Jurkat, Clone E6-1 (cell line): ENCODE data around the gene CLDN22. TPM values are rescaled to one million over a fixed set of nuclear protein-coding genes. Genes with fewer than 3 reads are reported as not detected.

Experiments
- DNase-seq: peaks from one replicate; pipeline ENCODE4 v3.0.0-alpha.2; 2011; ENCODE audit warnings: low read depth, low spot score
- H3K4me3 ChIP-seq: 2 replicates; pipeline ENCODE4 v1.5.1; 2011; ENCODE audit warnings: mild to moderate bottlenecking, low read length, control low read depth, moderate library complexity
- polyA plus RNA-seq: library from polyadenylated mRNA; unstranded; fragments of >200 nt; gene quantifications from one replicate; pipeline ENCODE4 v1.2.1, GENCODE V29; 2012; ENCODE audit warnings: missing spikeins; ENCODE audit not compliant: insufficient read length, insufficient read depth

Gene CLDN22
- polyA plus RNA-seq: not detected

DNA sequence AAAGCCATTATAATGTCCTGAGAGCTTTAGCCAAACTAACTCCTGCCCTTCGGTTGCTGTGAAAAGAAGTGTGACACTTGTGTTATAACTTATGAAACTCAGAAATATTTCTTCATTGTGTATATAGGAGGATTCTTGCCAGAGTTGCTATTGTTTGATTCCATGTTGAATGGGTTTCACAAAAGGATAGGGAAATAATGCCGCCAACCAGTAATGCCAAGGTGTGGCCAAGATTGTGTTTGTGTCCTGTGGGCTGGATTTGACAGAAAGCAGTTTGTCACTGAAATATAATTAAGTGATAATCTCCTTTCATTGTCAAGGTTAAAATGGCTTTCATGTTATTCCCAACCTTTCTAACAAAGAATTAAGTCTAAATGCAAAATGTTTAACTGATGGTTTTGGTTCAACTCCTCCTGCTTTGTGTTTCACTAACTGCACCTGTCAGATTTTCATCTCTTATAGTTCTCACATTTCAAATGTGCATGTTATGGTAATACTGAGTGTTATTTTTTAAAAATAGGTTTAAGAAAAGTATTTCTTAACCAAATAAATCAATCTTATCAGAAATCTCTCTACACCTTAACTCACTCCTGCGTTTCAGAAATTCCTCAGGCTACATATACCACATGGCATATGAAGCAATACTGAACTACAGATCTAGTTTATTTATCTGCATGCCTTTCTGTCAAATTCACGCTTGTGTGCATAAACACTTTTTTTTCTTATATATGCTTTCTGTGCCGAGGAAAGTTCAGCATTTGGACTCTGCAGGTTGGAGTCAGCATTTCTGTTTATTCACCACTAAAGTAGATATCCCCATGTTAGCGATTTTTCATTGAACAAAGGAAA, at the start of gene CLDN22:
Gene CLDN22, minus strand, starts transcription at position 66 of the 849 bp plus-strand sequence. Its CDS starts 58 bp downstream, at position 8.
- no peak for DNase-seq
- H3K4me3 ChIP-seq: no peak within 1 kb of the TSS

DNA sequence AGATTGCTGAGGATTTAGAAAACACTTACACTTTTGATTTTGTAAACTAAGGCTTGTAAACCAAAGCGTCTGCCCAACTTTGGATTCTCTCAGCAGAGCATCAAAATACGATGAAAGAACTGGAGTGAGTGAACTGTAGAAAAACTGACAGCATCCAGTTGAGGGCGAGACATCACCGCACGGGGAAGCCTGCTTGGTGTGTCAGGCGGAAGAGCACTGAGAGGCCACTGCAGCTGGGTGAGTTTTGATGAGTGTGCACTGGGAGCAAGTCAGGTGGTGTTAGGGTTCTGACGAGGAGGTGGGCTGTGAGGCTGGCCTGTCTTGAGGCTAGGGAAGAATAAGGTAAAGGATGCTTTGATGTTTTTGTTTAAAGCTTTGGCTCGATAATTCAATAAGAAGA, 49.0 kb upstream of the CLDN22 start:
- no peak for DNase-seq
- no peak overlapping the region for H3K4me3 ChIP-seq

DNA sequence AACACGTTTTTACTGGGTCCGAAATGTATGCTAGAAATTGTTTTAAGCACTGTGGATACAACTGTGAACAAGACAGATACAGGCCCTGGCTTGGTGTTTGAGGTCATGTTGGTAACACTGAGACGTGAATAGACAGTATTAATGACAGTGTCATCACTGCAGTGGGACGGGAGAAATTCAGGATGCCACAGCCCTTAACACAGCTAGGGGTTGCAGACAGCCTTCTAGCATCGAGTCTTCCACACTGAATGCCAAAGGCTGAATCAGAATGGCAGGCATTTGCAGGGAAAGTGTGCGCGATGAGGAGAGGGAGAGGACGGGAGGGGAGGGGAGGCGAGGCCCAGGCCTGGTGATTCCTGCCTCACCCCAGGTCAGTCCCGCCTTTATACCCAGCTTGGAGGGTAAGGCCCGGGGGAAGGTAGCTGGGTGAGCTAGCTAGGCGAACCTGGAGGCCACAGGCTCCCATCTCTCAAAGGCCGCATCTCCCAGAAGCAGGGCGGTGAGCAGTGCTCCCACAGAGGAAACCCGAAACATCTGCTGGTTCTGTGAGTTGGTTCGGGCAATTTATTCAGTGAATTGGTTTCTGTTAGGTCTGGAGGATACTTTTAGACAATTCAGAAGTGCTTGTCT, 46.2 kb upstream of the CLDN22 start:
- no peak overlapping the region for H3K4me3 ChIP-seq
- DNase-seq: no peak

DNA sequence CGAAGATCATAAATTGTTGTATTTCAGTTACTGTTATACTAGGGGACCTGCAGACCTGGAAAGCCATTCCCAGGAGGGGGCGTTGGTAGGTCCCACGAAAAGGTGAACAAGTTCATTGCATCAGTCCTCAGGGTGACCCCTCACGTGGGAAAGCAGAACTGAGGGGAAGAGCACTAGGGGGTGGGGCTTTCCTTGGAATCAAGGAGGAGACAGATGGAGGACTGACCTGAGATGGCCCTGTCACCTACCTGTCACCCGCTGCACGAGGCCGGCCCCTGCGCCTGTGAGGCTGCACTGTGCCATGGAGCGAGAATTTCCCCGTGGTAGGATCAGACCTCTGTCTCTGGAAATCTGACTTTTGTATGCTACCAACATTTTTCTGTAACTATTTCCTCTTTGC, 43.9 kb upstream of the CLDN22 start:
- DNase-seq: no peak
- H3K4me3 ChIP-seq: no peak overlapping the region

DNA sequence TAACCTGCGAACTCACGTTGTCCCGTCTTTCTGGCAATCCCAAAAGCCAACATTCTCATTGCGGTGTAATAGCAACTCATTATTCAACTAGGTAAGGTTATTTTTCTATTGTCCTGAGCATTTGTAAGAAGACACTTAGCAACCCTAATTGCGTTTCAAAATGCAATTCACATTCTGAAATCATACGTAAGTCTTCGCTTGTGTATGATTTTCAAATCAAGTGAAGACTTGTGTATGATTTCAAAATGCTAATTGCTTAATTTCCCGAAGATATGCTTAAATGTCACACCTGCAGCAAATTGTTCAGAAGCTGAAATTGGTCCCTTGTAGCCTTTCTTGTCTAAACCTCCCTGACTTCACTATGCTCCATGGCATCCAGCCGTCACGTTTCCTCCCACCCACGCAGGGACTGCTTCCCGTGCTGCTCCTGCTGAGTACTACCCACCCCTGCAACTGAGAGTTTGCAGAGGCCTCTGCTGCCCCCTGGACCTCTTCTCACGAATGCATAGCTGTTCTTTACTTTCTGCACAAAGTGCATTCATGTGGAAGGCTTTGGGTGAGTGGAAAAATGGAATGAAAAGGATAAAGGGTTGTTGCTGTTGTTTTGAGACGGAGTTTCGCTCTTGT, 43.0 kb upstream of the CLDN22 start:
- no peak for DNase-seq
- H3K4me3 ChIP-seq: no peak overlapping the region

DNA sequence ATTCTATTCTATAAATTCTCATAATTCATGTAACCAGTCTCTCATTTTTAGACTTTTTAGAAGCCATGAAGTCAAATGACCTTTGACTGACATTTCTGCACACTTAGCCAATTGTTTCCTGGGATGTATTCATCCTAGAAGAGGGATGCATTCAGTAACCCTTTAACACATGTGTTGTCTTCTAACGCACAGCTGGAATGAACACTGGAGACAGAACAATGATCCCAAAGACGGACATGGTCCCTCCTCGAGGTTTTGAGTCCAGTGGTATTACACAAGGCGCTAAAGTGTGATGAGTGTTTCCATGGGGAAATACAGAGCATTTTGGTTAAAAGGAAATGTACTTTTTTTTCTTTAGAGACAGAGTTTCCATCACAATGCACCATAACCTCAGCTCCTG, 42.0 kb upstream of the CLDN22 start:
- DNase-seq: no peak

DNA sequence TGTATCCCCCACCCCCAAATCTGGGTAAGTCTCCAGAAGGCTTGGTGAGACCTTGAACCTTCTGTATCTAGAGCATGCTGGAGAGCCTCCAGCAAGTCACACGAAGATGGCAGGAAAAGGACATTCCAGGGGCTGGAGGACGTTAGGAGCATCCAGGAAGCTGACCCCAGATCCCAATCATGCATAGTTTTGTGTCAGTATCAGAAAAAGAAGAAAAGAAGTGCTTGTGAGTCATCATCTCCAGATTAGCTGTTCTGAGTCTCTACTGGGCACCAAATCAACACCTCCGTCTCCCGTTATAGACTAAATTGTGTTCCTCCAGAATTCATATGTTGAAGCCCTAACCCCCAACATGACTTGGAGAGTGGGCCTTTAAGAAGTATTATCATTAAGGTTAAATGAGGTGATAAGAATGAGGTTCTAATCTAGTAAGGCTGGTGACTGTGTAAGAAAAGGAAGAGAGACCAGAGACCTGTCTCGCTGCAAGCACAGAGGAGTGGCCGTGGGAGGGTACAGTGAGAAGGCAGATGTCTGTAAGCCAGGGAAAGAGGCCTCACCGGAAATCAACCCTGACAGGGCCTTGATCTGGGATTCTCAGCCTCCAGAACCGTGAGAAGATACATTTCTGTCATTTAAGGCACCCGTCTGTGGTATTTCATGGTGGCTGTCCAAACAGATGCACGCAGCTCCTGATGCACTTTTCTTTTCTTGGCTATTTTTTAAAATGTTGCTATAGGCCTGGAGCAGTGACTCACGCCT, 40.3 kb upstream of the CLDN22 start:
- no peak overlapping the region for H3K4me3 ChIP-seq
- no peak for DNase-seq

More for the DNA sequence above, 42.0 kb upstream of the CLDN22 start:
- no peak overlapping the region for H3K4me3 ChIP-seq

DNA sequence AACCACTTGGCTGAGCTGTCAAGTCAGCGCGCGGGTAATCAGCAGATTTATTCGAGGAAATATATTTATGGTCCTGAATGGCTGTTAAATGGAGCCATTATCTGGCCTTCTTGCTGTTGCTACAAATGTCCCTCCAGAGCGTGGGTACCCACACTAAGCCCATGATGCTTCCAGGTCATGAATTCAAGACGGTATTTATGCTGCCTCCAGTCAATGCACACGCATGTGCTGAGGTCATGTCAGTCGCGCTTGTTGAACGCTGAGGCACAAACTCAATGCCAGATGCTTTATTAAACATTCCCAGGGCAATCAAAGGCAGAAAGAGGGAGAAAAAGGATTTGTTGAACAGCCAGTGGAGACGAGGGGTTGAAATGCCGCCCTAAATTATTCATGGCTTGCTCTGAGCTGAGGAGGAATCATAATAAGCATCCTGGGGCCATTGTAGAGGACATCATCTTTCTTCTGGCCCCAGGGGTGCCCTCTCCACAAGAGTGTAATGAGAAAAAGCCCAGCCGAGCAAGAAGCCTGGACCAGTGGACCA, 38.2 kb upstream of the CLDN22 start:
- no peak overlapping the region for H3K4me3 ChIP-seq
- no peak for DNase-seq

DNA sequence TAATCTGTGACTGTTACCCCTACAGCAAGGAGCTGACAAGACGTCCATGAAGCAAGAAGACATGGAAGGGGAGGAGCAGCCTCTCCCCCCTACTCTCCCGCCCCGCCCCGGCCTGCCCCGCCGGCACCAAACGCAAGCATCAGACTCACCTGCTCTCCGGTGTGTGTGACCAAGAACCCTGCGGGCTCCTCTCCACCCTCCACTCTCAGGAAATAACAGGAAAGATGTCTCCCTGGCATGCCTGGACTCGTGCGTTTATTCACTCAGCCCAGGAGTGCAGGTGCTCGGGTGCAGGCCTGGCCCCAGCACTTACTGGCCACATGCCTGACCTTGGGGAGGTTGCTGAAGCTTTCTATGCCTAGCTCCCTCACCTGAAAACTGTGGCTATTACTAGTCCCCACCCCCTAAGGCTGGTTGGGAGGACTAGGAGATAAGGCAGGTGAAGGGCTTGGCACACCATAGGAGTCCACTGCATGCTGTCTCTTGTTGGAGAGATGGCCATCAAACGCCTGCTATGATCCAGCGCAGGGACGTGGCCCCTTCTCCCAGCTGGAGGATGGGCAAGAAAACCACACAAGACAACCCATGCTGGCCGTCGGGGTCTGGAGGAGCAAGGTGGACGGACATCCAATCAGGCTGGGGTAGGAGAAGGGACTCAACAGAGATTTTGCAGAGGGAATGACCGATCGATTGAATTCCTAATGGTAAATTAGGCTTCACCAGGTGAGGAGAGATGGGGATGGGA, 37.0 kb upstream of the CLDN22 start:
- H3K4me3 ChIP-seq: no peak overlapping the region
- no peak for DNase-seq

DNA sequence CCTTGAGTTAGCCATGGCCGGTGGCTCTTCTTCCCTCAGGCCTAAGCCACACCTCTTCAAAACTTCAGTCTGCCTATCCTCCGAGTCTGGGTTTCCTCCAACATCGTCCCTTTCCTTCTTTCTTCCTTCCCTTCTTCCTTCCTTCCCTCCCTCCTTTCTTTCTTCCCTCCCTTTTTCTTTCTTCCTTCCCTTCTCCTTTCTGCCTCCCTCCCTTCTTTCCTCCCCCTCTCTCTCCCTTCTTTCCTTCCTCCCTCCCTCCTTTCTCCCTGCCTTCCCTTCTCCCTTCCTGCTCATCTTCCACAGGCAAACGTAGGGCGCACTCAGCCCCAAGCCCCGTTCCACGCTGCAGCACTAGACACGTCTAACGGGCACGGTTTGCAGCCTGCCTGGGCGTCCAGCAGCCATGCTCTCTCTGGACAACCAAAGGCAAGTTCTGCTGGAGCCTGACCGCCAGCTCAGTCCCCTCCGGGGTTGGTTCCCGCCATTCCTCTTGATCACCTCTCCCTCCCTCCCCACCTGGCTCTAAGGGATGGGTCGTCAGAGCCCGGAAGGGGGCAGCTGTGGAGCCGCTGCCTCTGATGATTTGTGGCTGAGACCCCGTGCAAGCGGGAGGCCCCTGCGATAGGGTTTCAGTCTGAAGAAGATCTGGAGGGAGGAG, 36.2 kb upstream of the CLDN22 start:
- no peak for DNase-seq
- no peak overlapping the region for H3K4me3 ChIP-seq

DNA sequence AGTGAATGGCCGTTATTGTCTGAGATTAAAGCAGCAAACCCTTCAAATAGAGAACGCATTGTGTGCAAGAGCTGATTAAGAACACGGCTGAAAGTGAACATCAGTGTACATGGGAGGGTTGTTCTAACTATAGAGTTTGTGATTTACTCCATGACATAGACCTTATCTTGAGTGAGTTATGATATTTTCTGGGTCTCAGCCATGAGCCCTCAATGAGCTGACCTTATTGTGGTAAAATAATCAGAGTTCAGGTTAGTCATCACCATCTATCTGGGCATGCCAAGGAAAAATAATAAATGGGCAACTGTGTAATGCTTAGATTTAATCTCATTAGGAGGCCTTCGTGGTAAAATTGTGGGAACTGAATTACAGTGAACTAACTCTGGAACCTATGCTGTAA, 35.3 kb upstream of the CLDN22 start:
- no peak overlapping the region for H3K4me3 ChIP-seq
- DNase-seq: no peak

DNA sequence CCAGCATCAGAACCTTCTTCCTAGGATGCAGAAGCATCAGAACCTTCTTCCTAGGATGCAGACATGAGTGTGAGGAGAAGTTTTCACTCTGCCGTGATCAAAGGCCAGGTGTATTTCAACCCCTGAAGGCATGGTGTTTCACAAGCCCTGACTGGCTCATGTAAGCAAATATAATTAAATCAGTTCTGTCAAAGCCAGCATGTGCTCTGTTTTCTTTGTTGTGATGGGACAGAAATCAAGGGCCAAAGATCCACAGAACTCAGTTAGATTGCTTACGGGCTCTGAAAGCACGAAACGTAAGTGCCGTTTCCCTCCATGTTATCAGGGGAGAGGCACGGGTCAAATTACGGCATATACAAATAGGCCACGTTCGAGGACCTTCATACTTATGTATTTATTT, 34.1 kb upstream of the CLDN22 start:
- H3K4me3 ChIP-seq: no peak overlapping the region
- DNase-seq: no peak

DNA sequence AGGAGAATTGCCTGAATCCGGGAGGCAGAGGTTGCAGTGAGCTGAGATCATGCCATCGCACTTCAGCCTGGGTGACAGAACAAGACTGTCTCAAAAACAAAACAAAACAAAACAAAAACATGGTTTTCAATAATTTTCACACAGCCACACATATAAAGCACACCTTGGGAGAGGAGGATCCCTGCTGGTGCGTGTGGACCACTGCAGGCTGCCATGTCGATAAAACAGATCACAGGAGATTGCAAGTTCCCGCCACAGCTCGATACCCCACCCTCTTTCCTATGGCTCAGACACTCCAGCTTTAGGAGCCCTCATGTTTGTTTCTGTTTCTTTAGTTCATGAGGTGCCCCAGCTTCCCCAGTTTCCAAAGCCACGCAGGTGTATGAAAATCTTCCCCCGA, 33.5 kb upstream of the CLDN22 start:
- DNase-seq: no peak
- H3K4me3 ChIP-seq: no peak overlapping the region

DNA sequence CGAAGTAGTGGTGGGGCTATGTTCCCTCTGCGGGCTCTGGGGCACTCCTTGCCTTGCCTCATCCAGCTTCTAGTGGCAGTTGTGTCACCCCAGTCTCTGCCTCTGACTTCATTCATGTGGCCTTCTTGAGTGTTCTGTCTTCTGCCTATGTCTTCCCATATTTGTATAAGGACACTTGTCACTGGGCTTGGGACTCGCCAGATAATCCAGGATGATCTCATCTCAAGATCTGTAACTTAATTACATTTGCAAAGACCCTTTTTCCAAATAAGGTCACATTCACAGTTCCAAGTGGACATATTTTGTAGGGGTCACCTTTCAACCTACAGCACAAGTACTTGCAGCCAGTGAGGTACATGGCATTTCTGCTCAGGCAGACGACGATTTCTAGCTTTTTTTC, 32.5 kb upstream of the CLDN22 start:
- DNase-seq: no peak

DNA sequence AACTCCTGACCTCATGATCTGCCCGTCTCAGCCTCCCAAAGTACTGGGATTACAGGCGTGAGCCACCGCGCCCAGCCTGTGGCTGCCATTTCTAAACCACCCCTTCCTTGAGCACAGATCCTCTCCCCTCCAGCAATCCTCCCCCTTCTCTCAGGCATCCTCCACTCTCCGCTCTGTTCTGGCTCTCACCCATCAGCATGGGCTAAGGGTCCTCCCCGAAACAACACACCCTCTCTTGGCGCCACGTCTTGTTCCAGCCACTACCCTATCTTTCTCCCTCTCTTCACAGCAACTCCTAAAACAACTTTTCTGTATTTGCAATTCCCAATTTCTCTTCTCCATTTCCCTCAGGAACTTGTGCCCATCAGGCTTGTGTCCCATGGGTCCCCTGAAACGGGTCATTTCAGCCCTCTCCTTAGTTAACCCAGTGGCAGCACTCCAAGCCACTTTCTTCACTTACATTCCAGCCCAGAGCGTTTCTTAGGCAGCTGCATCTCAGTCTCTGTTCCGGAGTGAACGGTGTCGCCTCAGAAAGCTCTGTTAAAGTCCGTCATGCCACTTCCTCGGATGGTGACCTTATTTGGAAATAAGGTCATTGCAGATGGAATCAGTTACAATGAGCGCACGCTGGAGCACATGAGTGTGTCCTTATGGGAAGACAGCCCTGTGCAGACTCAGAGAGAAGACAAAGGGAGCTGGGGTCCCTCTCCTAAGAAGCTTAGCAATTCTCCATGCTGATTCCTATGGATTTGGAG, 30.4 kb upstream of the CLDN22 start:
- no peak for DNase-seq
- H3K4me3 ChIP-seq: no peak overlapping the region

More for the DNA sequence above, 32.5 kb upstream of the CLDN22 start:
- H3K4me3 ChIP-seq: no peak overlapping the region

DNA sequence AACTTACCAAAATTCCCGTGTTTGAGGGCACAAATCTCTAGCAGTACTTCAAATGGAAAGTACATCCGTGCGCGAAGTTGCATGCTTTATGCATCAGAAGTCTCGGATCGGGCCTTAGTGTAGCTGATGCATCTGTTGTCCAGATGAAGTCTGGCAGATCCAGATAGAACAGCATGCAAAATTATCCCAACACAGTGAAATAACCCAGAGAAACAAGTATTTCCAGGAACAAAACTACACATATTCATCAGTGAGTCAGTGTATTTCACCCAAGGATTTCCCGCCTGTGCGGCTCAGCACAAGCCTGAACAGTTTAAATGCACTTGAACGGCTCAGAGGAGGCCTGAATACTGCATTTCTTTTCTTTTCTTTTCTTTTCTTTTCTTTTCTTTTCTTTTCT, 29.6 kb upstream of the CLDN22 start:
- no peak overlapping the region for H3K4me3 ChIP-seq
- DNase-seq: no peak
